ENCODE data around the gene RASSF3.

GRCh38 chr12:64737539-64737938 is 127.2 kb downstream of the RASSF3 start:
- TF ChIP-seq EZH2phosphoT487 (IDR thresholded peaks at IDR 0.05; ENCODE audit: low read depth) (no peak), CTCF (IDR thresholded peaks at IDR 0.05; ENCODE audit: low read depth, low read length) (no peak)

Data from OCI-LY3 (cell line).